BJ (cell line): Measurements from ENCODE around the gene DTX3. TPM values are rescaled to one million over a fixed set of nuclear protein-coding genes. Genes with fewer than 3 reads are reported as not detected.

Experiments used
- CTCF ChIA-PET: fragments of 350-600 bp; formaldehyde crosslinking; extraction: SDS; loops from one replicate; lab custom pipeline; 2021; ENCODE audit warnings: antibody characterized with exemption, inconsistent platforms; lab: Yijun Ruan, JAX
- POLR2A ChIA-PET: fragments of 300-600 bp; sonication (Branson Sonifier 250); formaldehyde crosslinking; extraction: SDS; loops from one replicate; lab custom pipeline; 2021; ENCODE audit warnings: antibody characterized with exemption; lab: Charles Lee
- DNase-seq: peaks from one replicate; pipeline ENCODE4 v3.0.0-alpha.2; 2011; ENCODE audit warnings: low read depth
- H3K27me3 ChIP-seq: 2 replicates; pipeline ENCODE4 v1.6.0; 2011; ENCODE audit warnings: low read length; ENCODE audit not compliant: control insufficient read depth, insufficient read depth
- H3K36me3 ChIP-seq: 2 replicates; pipeline ENCODE4 v1.5.1; 2011; ENCODE audit warnings: low read length; ENCODE audit not compliant: control insufficient read depth, insufficient read depth
- H3K4me3 ChIP-seq: 2 replicates; pipeline ENCODE4 v1.5.1; 2011; ENCODE audit warnings: low read depth, mild to moderate bottlenecking, control low read depth, low read length
- polyA plus RNA-seq: library from polyadenylated mRNA; depleted of rRNA; stranded (reverse); fragments of >200 nt; gene quantifications from 2 replicates; pipeline ENCODE4 v1.2.3, GENCODE V29; 2011
- TF ChIP-seq, protein P1 (sequence below): IDR thresholded peaks from 2 replicates; pipeline ENCODE4 v1.5.1; 2011; ENCODE audit warnings: low read depth, mild to moderate bottlenecking, control low read depth, inconsistent platforms, low read length, moderate library complexity; ENCODE audit not compliant: insufficient read depth

The DTX3 gene
- polyA plus RNA-seq, 1 experiment: 26.0 TPM

DNA sequence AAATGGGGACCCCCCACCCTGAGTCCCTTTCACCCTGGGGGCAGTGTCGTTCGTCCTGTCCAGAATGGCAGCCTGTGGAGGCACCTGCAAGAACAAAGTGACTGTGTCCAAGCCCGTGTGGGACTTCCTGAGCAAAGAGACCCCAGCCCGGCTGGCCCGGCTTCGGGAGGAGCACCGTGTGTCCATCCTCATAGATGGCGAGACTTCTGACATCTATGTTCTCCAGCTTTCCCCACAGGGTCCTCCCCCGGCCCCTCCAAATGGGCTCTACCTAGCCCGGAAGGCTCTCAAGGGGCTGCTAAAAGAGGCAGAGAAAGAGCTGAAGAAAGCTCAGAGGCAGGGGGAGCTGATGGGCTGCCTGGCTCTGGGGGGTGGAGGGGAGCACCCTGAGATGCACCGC, 2.2 kb downstream of the DTX3 start:
- DNase-seq: no peak
- Histone ChIP-seq H3K36me3 (peaks cover 8% of the 10 kb centered on the region), H3K4me3 (no peak overlapping the region), H3K27me3 (no peaks in the 10 kb centered on the region)
- ChIA-PET POLR2A (no interaction called here), CTCF (interaction anchor here (1.0 to 4.2 kb wide), 3 partner anchors 14 to 23 kb away, joined by 4 to 21 read pairs (median 4); no protein-coding TSS in a partner anchor)
- TF ChIP-seq, protein P1, sequence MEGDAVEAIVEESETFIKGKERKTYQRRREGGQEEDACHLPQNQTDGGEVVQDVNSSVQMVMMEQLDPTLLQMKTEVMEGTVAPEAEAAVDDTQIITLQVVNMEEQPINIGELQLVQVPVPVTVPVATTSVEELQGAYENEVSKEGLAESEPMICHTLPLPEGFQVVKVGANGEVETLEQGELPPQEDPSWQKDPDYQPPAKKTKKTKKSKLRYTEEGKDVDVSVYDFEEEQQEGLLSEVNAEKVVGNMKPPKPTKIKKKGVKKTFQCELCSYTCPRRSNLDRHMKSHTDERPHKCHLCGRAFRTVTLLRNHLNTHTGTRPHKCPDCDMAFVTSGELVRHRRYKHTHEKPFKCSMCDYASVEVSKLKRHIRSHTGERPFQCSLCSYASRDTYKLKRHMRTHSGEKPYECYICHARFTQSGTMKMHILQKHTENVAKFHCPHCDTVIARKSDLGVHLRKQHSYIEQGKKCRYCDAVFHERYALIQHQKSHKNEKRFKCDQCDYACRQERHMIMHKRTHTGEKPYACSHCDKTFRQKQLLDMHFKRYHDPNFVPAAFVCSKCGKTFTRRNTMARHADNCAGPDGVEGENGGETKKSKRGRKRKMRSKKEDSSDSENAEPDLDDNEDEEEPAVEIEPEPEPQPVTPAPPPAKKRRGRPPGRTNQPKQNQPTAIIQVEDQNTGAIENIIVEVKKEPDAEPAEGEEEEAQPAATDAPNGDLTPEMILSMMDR: no peak

DNA sequence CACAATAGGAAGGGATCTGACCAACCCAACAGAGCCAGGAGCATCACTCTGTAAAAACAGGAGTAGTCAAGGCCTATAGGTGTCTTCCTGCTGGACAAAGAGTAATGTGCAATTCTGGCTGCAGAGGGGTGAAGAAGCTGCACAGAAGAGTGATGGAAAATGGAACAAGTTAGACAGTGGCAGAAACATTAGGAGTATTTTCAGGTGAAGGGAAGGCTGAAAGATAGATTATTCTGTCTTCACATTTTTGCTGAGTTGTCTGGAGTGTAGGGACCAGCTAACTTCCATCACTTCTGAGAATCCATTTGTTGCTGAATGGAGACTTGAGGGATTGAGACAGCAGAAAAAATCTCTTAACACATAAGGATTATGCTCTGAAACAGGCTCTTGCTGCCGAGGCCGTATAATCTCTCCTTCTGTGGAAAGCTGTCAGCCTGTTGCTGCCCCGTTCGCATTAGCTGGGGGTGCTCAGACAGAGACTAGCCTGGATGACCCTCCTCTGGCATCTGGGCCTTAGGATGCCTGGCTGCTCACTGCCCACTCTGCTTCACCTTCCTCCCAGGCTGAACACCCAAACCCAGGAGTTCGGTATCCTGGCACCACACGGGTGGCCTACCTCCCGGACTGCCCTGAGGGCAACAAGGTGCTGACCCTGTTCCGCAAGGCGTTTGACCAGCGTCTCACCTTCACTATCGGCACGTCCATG, 3.5 kb downstream of the DTX3 start:
- POLR2A ChIA-PET: no interaction called here
- Histone ChIP-seq H3K4me3 (no peak overlapping the region), H3K36me3 (peaks cover 8% of the 10 kb centered on the region), H3K27me3 (no peaks in the 10 kb centered on the region)
- no peak for DNase-seq
- TF ChIP-seq, protein P1: no peak
- CTCF ChIA-PET: interaction anchor here (0.6 to 4.2 kb wide), 3 partner anchors 12 to 24 kb away, joined by 3 to 21 read pairs (median 4); no protein-coding TSS in a partner anchor

DNA sequence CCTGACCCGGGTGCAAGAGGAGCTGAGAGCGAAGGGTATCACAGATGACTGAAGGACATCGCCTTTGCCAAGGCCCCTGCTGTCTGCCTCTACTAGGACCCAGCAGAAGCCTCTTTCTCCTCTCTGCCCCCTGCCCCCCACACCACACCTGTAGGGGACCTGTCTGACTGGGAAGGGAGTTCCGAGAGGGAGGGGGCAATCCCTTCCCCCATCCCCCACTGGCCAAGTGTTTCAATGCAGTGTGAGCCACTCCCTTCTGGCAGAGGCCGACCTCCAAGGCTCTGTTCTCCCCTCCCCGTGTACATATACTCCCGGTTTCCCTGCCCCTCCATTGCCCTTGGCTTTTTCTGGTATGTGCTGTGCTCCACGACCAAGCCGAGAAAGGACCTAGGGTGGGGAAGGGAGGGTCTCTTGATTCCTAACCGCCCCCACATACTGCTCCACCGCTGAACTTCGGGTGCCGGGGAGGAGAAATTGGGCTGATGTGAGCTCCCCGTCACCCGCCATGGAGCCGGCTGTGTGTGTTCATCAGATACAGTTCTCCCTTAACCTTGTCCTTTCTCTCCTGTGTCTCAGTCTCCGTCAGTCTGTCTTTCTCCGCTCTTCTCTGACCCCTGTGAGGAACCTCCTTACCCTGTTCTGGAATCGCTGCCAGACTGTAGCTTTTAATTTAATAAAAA, 4.6 kb downstream of the DTX3 start:
- Histone ChIP-seq H3K36me3 (peaks cover 11% of the 10 kb centered on the region), H3K27me3 (no peaks in the 10 kb centered on the region), H3K4me3 (no peak overlapping the region)
- ChIA-PET CTCF (interaction anchor here (4.2 to 5.0 kb wide), 2 partner anchors 13 to 25 kb away, joined by 21 to 29 read pairs; no protein-coding TSS in a partner anchor), POLR2A (no interaction called here)
- DNase-seq: no peak
- TF ChIP-seq, protein P1: no peak

DNA sequence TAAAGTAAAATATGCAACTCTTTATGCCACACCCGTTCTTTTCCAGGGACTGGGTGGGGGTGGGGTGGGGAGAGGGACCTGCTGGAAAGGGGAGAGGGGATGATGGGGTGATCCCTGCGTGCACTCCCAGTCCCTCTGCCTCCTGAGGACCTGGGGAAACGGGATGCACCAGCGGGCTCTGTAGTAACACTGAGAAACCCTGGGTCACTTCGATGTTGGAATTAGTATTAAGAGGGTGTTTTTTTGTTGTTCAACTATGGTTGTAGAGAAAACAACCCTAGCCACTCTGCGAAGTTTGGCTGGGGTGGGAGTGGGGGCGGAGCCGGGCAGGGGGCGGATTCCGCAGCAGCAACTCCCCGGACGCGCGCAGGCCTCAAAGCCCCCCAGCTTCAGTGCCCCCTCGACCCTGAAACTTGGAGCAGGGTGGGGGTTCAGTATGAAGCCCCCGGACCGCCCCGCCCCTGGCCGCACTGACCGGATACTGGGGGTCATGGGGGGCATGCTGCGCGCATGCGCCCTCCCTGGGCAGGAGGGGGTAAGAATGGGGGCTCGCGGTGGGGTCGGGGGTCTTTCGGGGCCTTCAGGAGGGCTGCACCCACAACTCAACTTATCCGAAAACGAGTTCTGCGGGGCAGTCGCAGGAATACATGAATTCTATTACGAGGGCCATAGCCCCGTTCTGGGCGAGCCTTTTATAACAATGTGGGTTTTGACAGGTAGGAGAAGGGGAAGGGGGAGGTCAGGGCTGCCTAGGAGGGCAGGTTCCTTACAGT, 5.3 kb downstream of the DTX3 start:
- CTCF ChIA-PET: interaction anchor here (5.0 to 8.0 kb wide), 2 partner anchors 12 to 26 kb away, joined by 29 to 51 read pairs; no protein-coding TSS in a partner anchor
- DNase-seq: no peak
- POLR2A ChIA-PET: no interaction called here
- H3K4me3 ChIP-seq: no peak overlapping the region
- no peaks in the 10 kb centered on the region for H3K27me3 ChIP-seq
- TF ChIP-seq, protein P1: no peak
- H3K36me3 ChIP-seq: peaks cover 14% of the 10 kb centered on the region
